ENCODE data around the gene RASSF5. TPM values are rescaled to one million over a fixed set of nuclear protein-coding genes. Genes with fewer than 3 reads are reported as not detected.

The RASSF5 gene
- total and polyA plus RNA-seq, 2 of the 13 experiments (the other 11 are each of a cell fraction or from before 2014, with no cell fraction given) = 0.18 to 0.40 TPM

GRCh38 chr1:206575165-206575893 is 68.0 kb downstream of the RASSF5 start (continued):
- TF ChIP-seq ZNF281 (CRISPR knock-in tag; IDR thresholded peaks at IDR 0.05; ENCODE audit: borderline replicate concordance) (no peak), ATF1 (CRISPR knock-in tag; IDR thresholded peaks at IDR 0.05) (no peak)

- FAIRE-seq = no peak
- Histone ChIP-seq H3K9ac (ENCODE audit: insufficient read depth, low read depth, low read length) (no peak overlapping the region), H4K20me1 (ENCODE audit: insufficient read depth, low read length) (no peaks in the 10 kb centered on the region), H3K4me2 (ENCODE audit: low read depth, low read length) (no peak overlapping the region), H3K4me3 (replicated peaks in 1 of 3; ENCODE audit: insufficient read depth in 1 of 3, low read depth in 2 of 3, low read length in 3 of 3) (no peak overlapping the region), H3K36me3 (replicated peaks in 1 of 2; ENCODE audit: control insufficient read depth in 1 of 2, insufficient read depth in 2 of 2, low read length in 2 of 2) (no peaks in the 10 kb centered on the region), H3K9me3 (ENCODE audit: low read length) (no peaks in the 10 kb centered on the region), H2AFZ (ENCODE audit: low read length) (no peak overlapping the region), H3K79me2 (ENCODE audit: insufficient read depth, low read length) (no peaks in the 10 kb centered on the region), H3K4me1 (ENCODE audit: insufficient read depth, low read length) (no peaks in the 10 kb centered on the region), H3K27me3 (ENCODE audit: control insufficient read depth in 1 of 2, insufficient read depth in 2 of 2, low read length in 2 of 2) (no peaks in the 10 kb centered on the region), H3K27ac (ENCODE audit: extremely low read length, insufficient read depth, low read length) (no peak overlapping the region)
- BruUV-seq (replicated peaks) = no TSS peak
- no peak for TF ChIP-seq ZNF691 (CRISPR knock-in tag; IDR thresholded peaks at IDR 0.05; ENCODE audit: borderline replicate concordance, low read depth)
- TF ChIP-seq NFIC (IDR thresholded peaks at IDR 0.05; ENCODE audit: low read length) = no peak
- no peak for TF ChIP-seq ZNF569 (CRISPR knock-in tag; IDR thresholded peaks at IDR 0.05; ENCODE audit: borderline replicate concordance)
- no peak for TF ChIP-seq ZNF564 (CRISPR knock-in tag; IDR thresholded peaks at IDR 0.05)
- no peak for TF ChIP-seq NFRKB (IDR thresholded peaks at IDR 0.05)
- no peak for TF ChIP-seq IRF9 (CRISPR knock-in tag; IDR thresholded peaks at IDR 0.05; ENCODE audit: borderline replicate concordance)
- TF ChIP-seq CBX5 (CRISPR knock-in tag; IDR thresholded peaks at IDR 0.05; ENCODE audit: borderline replicate concordance) = no peak
- TF ChIP-seq SKIL (CRISPR knock-in tag; IDR thresholded peaks at IDR 0.05; ENCODE audit: borderline replicate concordance) = no peak
- intact Hi-C loops (cut with micrococcal nuclease; ENCODE audit: unreplicated experiment) = no loop called here
- DNase-seq (ENCODE audit: low spot score) = no peak
- 53% methylated on average over 3 of the region's 3 CpGs for WGBS (ENCODE audit: low lambda C conversion rate)
- ChIA-PET CTCF (ENCODE audit: low intra/inter-chr PET ratio, low total read pairs) (no interaction called here), POLR2A (no interaction called here)
- ATAC-seq = no peak
- in situ Hi-C loops (cut with HindIII; ENCODE audit: extremely low pct_ligation_motif_present, low pct_unique_long_range_greater_than_20kb) = no loop called here
Observed at GRCh38 chr1:206575894-206576737, 68.8 kb downstream of the RASSF5 start.
